Fibroblast of lung (primary cell): Measurements from ENCODE around the gene MYBBP1A.

ENCODE experiments used
- CTCF ChIP-seq, 2 donors: IDR thresholded peaks in 1 of 2; conservative IDR thresholded peaks in 1 of 2; 1 replicate in 1 of 2; 2 replicates in 1 of 2; pipeline ENCODE4 v1.5.1; 2011 to 2012; ENCODE audit warnings: low read length in 2 of 2, control low read depth in 1 of 2, inconsistent platforms in 1 of 2, low read depth in 1 of 2, mild to moderate bottlenecking in 1 of 2
- EZH2 ChIP-seq: IDR thresholded peaks from 2 replicates; pipeline ENCODE4 v1.5.1; 2012; ENCODE audit warnings: low read length, control low read depth, mild to moderate bottlenecking; ENCODE audit errors: missing control alignments

- TF ChIP-seq CTCF (conservative IDR thresholded peaks at IDR 0.05 in 1 of 2, IDR thresholded peaks at IDR 0.05 in 1 of 2; ENCODE audit: low read depth in 1 of 2, low read length in 2 of 2): no peak
- TF ChIP-seq EZH2: no peak
Measured at GRCh38 chr17:4539025-4539424, 16.2 kb downstream of the MYBBP1A start.
